Measurements from ENCODE around the gene VANGL1. TPM values are rescaled to one million over a fixed set of nuclear protein-coding genes. Genes with fewer than 3 reads are reported as not detected.
"Not testable (repeated sequence)": the region's sequence is repeated elsewhere in the genome, so short reads cannot be mapped to it uniquely, and the experiment has no call there.

VANGL1 gene
- polyA plus RNA-seq (ENCODE audit: insufficient read length) = 16.8 TPM
- long read RNA-seq, donor 1, full-length matches to known transcripts = 5 of 5 reads
- long read RNA-seq, donor 1, partial matches to known transcripts = 0 of 5 reads
- long read RNA-seq, donor 1, other reads (novel, unspliced or antisense) = 0 of 5 reads
- long read RNA-seq, donor 2, full-length matches to known transcripts = 3 of 3 reads
- long read RNA-seq, donor 2, partial matches to known transcripts = 0 of 3 reads
- long read RNA-seq, donor 2, other reads (novel, unspliced or antisense) = 0 of 3 reads
- long read RNA-seq, donor 3, full-length matches to known transcripts = 2 of 2 reads
- long read RNA-seq, donor 3, partial matches to known transcripts = 0 of 2 reads
- long read RNA-seq, donor 3, other reads (novel, unspliced or antisense) = 0 of 2 reads
- long read RNA-seq, donor 4 = 0 reads
- long read RNA-seq, donor 5, full-length matches to known transcripts = 5 of 5 reads
- long read RNA-seq, donor 5, partial matches to known transcripts = 0 of 5 reads
- long read RNA-seq, donor 5, other reads (novel, unspliced or antisense) = 0 of 5 reads
- long read RNA-seq, donor 6, full-length matches to known transcripts = 8 of 8 reads
- long read RNA-seq, donor 6, partial matches to known transcripts = 0 of 8 reads
- long read RNA-seq, donor 6, other reads (novel, unspliced or antisense) = 0 of 8 reads
- long read RNA-seq, donor 7, full-length matches to known transcripts = 4 of 4 reads
- long read RNA-seq, donor 7, partial matches to known transcripts = 0 of 4 reads
- long read RNA-seq, donor 7, other reads (novel, unspliced or antisense) = 0 of 4 reads
- long read RNA-seq, donor 8, full-length matches to known transcripts = 1 of 1 reads
- long read RNA-seq, donor 8, partial matches to known transcripts = 0 of 1 reads
- long read RNA-seq, donor 8, other reads (novel, unspliced or antisense) = 0 of 1 reads

- DNase-seq = peak; percentile 59
These were observed at the start of gene VANGL1 for GRCh38 chr1:115641762-115642167. VANGL1 (plus strand) TSS chr1:115641970; CDS start chr1:115651414, 9,444 bp downstream.

DNA sequence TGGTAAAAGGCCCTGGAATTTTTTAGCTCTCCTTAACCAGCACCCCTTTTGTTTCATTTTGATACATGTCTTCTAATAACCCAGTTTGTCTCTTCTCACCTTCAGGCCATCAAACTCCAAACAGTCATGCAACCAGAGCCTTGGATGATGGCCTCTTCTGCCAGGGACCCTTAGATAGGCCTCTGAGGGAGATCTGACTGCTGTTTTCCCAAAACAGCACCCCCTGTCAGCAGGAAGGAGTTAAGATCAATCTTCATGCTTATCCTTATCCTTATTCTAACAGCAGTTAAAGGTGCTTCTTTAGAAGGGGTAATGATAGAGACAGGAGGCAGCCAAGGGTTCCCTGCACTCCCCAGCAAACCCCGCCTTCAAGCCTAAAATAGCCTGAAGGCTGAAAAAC, 49.5 kb upstream of the VANGL1 start:
- no peak for DNase-seq

- DNase-seq = no peak
These were observed 48.2 kb upstream of the VANGL1 start for GRCh38 chr1:115593365-115594259.

- no peak for DNase-seq
These were observed 47.2 kb upstream of the VANGL1 start for GRCh38 chr1:115594600-115594999.

DNA sequence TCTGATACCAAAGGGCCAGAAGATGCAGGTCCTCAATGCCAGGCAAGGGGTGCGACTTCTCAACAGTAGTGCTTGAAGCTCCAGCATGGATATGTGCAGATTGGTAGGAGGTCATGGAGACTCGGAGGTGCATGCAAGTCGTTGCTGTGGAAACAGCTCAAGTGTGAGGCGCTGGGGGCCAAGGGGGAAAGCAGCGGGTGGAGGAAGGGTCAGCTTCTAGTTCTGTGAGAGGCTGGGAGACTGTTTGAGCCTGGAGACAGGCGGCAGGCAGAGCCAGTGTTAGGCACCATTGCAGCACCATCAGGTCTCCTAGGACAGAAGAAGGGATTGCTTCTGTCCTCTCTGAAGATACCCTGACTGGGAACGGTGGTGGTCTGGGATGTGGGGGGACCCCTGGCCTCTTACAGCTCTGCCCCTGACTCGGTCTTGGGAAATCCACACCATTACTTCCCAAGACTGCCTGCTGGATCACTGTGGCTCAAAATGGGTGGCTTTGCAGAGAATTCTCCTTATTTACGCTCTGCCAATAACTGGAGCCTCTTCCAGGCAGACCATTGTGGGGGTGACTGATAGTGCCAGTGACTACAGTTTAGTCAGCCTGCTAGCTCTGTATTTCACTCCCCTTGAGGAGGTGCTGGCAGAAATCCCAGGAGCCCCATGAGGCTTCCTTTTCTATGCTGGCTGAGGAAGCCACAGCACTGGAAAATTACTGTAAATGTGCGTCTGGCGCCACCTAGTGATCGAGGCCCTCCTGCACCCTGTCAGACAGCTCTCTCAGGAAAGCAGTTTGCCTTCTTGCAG, 46.3 kb upstream of the VANGL1 start:
- DNase-seq = peak; percentile 85

GRCh38 chr1:115596080-115596780, 45.5 kb upstream of the VANGL1 start:
- no peak for DNase-seq

DNA sequence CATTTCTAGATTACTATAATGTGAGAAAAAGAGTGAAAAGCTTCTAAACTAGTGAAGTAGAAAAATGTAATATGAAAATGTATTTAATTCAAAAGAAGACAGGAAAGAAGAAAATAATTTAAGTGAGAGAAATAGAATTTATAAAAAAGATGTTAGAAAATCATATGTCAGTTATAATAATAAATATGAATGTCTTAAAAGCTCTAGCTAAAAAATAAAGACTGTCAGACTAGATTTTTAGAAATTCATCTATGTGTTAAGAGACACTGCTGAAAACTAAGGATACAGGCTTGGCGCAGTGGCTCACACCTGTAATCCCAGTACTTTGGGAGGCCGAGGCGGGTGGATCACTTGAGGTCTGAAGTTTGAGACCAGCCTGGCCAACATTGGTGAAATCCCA, 37.3 kb upstream of the VANGL1 start:
- no peak for DNase-seq

DNA sequence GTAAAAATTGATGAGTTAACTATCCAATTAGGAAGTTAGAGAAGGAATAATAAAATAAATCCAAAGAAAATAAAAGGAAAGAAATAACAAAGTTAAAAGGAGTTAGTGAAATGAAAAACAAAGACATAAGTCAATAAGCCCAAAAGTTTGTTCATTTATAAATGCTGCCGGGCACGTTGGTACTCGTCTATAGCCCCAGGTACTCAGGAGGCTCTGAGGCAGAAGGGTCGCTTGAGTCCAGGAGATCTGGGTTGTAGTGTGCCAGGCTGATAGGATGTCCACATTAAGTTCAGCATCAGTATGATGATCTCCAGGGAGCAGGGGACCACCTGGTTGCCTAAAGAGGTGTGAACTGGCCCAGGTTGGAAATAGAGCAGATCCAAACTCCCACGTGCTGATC, 35.5 kb upstream of the VANGL1 start:
- no peak for DNase-seq

GRCh38 chr1:115609021-115609420, 32.7 kb upstream of the VANGL1 start:
- no peak for DNase-seq

GRCh38 chr1:115613767-115614166, 28.0 kb upstream of the VANGL1 start:
- no peak for DNase-seq

DNA sequence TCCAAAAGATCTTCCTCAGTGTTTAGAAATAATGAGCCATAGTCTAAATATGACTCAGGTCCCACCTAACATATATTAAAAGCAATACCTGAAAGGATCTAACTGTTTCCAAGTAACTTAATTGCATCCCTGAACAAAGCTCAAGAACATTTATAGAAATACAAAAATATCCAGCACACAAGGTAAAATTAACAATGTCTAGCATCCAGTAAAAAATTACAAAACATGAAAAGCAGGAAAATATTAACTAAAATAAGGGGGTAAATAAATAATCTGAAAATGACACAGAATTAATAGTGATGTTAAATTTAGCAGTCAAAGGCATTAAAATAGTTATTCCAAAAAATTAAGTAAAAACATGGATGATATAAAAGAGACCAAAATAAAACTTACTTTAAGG, 21.3 kb upstream of the VANGL1 start:
- DNase-seq = no peak

- DNase-seq = no peak
These were observed 20.8 kb upstream of the VANGL1 start for GRCh38 chr1:115620950-115621349.

- no peak for DNase-seq
These were observed 16.9 kb upstream of the VANGL1 start for GRCh38 chr1:115624859-115625258.

DNA sequence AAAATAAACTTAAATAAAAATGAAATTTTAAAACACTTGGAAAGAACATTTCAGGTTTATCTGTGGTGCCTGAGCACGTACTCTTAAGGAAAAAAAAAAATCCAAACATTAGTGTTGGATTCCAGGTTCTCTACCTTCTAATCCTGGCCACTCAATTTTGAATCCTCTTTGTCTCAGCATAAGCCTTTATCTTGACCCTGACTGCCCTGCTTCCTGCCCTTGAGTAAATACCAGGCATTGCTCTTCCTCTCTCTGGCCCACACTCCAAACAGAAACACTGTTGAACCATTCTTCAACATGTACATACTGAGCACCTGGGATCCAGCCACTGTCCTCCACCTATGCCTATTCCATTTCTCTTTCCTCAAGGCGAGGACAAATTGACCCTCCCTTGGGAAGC, 11.4 kb upstream of the VANGL1 start:
- DNase-seq = no peak

GRCh38 chr1:115632251-115633026, 9.3 kb upstream of the VANGL1 start:
- DNase-seq = no peak

GRCh38 chr1:115633606-115634005, 8.2 kb upstream of the VANGL1 start:
- not testable (repeated sequence) for DNase-seq

GRCh38 chr1:115637247-115637646, 4.5 kb upstream of the VANGL1 start:
- DNase-seq = not testable (repeated sequence)

DNA sequence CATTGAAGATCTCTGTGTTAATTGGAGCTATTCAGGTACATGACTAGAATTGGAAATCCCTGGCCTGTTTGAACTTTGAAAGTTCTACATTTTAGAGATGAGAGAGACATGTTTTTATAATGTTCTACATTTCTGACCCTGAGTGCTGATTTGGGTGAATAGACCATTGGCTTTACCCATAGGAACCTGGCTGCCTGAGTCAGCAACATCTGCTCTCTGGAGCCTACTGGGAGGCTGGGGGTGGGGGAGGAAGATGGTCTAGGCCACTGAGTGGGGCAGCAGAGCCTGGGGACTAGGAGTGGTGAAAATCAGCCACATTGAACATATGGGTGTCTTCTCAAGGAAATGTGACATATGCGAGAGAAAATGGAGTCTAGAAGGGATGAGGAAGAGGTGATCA, 1.4 kb upstream of the VANGL1 start:
- no peak for DNase-seq
